HG03135 (cell line): ENCODE data around the gene LRMDA.
"Not testable (repeated sequence)": the region's sequence is repeated elsewhere in the genome, so short reads cannot be mapped to it uniquely, and the experiment has no call there.

Experiments
- ATAC-seq: cut with Tn5 transposase; IDR thresholded peaks from one replicate; pipeline ENCODE4 v1.9.1; 2021; ENCODE audit warnings: mild to moderate bottlenecking, moderate library complexity; ENCODE audit not compliant: unreplicated experiment

LRMDA gene

DNA sequence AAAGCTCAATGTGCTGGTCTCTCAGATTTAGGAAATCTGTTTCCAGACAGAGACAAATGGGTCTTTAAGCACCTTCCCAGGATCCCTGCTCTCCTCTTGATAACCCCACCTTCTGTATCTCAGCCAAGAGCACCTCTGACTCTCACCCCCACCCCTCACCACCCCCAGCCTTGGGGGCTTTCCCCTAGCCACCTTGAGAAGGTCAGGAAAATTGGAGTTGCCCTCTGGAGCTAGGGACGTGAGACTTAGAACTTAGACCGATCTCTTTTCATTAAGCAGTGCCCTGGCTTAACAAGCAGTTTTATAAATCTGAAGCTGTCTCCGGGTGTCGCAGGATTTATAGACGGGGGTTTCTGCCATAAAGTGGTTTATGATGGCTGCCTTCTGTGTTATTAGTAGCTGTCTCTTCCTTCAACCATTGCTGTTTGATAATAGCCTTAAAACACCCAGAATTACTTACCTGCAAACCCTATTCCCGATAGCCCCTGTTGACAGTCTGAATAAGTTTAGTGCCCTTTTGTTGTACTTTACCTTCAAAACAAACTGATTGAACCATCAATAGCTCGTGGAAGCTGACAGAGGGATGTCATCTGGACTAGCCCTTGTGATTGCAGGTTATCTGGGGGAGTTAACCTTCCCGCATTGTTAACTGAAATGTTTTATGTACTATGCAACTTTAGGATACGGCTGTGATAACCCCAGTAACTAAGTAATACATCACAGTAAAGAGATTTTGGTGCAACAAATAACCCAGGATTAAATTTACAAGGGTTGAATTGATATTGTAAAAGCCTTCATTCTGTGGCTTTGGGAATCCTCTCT is 621.5 kb downstream of the LRMDA start:
- ATAC-seq, result no peak

DNA sequence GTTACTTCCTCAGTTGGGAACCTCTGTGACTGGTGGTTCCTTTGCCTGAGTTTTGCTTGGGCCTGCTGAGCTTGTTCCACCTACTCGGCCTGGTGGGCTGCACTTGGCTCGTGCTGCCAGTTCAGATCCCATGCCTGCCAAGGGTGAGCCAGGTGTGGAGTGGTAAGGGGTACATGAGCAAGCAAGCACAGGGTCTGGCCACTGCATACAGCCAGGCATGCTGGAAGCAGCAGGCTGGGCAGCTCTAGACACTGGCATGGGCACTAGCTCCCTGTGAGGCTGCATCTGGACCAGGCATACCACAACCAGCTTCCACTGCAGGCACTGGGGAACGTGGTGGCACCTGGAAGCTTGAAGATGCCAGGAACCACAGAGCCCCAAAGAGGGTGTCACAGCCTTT is 624.0 kb downstream of the LRMDA start:
- ATAC-seq, result no peak

GRCh38 chr10:76055963-76056362 is 624.5 kb downstream of the LRMDA start:
- no peak for ATAC-seq

DNA sequence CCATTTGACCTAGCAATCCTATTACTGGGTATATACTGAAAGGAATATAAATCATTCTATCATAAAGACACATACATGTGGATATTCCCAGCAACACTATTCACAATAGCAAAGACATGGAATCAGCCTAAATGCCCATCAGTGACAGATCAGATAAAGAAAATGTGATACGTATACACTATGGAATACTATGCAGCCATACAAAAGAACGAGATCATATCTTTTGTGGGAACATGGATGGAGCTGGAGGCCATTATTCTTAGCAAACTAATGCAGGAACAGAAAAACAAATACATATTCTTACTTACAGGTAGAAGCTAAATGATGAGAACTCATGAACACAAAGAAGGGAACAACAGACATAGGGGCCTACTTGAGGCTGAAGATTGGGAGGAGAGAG is 629.6 kb downstream of the LRMDA start:
- ATAC-seq, result not testable (repeated sequence)

DNA sequence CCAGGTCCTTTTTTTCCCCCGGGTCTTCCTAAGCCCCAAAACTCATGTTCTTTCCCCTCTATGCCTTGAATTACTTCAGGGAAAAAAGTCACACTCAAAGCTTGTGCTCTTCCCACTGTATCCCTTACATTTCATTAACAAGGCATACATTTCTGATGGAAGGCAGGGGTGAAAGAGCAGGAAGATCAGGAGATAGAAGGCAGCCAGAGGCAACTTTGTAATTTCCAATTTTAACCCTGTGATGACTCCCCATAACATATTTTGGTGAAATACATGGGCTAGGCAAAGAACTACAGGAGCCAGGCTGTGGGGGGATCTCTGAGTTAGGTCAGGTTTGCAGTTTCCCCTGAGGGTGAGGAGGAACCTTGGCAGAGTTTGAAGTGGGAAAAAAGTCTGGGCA is 635.0 kb downstream of the LRMDA start:
- ATAC-seq, result no peak

- no peak for ATAC-seq
These were observed 636.0 kb downstream of the LRMDA start for GRCh38 chr10:76067447-76067846.

GRCh38 chr10:76068856-76069255 is 637.4 kb downstream of the LRMDA start:
- ATAC-seq, result no peak

DNA sequence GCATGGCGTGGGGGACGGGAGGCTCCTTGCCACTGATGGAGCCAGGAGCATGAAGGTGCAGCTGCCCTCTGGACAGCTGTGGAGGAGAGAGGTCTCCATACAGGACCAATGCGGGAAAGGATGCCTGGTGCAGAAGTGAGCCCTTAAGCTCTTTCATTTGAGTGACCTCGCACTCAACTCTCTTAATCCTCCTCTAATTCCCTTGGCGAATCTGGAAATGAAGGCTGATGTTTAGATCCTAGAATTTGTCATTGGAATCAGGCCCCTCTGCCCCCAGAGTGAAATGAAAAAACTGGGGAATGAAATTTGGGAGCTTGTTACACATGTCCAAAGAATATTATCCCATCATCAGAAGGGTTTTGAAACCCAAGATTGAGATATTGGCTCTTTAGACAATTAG is 639.5 kb downstream of the LRMDA start:
- no peak for ATAC-seq

- no peak for ATAC-seq
These were observed 640.4 kb downstream of the LRMDA start for GRCh38 chr10:76071653-76072365.

DNA sequence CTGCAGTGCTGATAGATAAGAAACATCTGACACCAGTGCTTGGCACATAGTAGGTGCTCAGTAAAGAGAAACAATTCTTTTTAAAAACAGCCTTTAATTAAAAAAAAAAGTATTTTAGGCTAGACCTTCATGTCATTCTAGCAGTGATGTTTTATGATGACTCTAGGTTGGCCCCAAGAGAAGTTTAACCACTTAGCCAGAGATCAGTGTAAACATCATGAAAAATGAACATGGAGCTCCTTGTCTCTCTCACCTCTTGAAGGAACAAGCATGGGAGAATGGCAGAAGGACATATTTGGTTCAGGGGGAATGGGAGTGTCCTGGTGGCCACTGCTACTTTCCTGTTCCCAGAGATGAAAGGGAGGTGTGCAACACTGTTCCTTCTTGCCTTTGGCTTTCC is 641.0 kb downstream of the LRMDA start:
- no peak for ATAC-seq

- ATAC-seq, result no peak
These were observed 642.1 kb downstream of the LRMDA start for GRCh38 chr10:76073524-76073923.

DNA sequence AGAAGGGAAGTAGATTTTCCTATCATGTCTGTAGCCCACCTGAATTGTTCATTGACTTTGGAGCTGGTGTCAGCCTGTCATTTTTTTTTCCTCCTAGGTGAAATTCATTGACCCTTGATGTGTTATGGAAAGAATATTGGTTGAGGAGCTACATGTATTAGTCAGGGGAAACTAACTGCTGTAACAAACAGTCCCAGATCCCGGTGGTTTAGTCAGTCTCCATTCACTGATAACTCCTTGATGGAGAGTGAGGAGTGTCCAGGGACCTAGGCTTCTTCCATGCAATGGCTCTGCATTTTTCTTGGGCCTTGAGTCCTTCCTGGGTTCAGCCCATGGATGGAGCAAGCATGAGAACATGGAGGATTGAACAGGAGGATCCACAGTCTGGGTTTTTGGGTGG is 643.2 kb downstream of the LRMDA start:
- no peak for ATAC-seq

GRCh38 chr10:76080451-76080850 is 649.0 kb downstream of the LRMDA start:
- no peak for ATAC-seq

GRCh38 chr10:76080991-76081390 is 649.6 kb downstream of the LRMDA start:
- no peak for ATAC-seq

DNA sequence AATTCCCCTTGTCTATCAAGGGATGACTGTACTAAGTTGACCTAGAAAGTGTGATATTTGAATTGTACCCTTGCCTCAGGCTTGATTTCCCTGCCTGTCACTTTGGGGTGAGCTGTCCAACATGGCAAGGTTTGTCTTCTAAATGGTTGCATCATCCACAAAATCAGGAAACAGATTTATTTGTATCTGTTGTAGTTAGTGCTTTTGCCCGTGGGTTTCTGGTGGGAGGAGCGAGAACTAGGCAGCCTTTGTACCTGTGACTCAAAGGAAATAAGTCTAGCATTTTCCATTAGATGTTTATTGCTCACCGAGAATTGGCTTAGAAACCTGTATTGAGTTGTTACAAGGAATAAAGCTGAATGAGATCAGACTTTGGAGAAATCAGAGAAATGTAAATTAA is 650.8 kb downstream of the LRMDA start:
- ATAC-seq, result no peak

- ATAC-seq, result no peak
These were observed 651.5 kb downstream of the LRMDA start for GRCh38 chr10:76082956-76083355.

GRCh38 chr10:76085002-76085816 is 653.8 kb downstream of the LRMDA start:
- ATAC-seq, result no peak

GRCh38 chr10:76085817-76086167 is 654.4 kb downstream of the LRMDA start:
- no peak for ATAC-seq

DNA sequence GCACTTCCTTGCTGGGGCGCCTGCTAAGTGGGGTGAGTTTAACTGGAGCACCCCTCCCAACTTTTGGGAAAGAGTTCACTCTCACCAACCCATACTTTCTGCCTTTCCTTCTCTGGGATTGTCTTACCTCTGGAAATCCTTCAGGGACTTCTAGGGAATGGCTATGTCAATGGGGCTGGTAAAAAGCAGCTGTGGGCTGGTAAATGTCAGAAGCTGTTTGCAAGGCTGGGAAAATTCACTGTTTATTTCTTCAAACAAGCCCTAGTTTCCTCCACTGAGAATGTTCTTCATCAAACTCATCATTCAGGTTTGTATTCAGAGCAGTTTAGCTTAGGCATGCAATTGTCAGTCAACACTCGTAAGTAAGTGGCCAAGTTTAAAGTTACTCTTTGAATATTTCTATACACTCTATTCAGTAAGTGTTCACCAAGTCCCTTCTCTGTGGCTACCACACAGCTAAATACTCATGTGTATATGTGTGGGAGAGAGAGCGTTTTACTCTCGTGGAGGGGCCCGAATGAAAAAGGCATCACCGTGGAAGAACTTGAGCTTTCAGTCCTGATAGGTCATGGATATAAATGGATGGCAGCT is 654.8 kb downstream of the LRMDA start:
- no peak for ATAC-seq

GRCh38 chr10:76086761-76087639 is 655.6 kb downstream of the LRMDA start:
- no peak for ATAC-seq
